CD4-positive, alpha-beta T cell treated with Interleukin-15 for 4 hours (primary cell): ENCODE measurements around the gene STYX.
"Not testable (repeated sequence)": the region's sequence is repeated elsewhere in the genome, so short reads cannot be mapped to it uniquely, and the experiment has no call there.

ENCODE experiments used
- DNase-seq: peaks from one replicate; pipeline ENCODE4 v3.0.0-alpha.2; 2020; ENCODE audit warnings: low spot score

Gene STYX

GRCh38 chr14:52727509-52727908, 2.5 kb upstream of the STYX start:
- not testable (repeated sequence) for DNase-seq

- DNase-seq = not testable (repeated sequence)
Measured at GRCh38 chr14:52729035-52729434, 931 bp upstream of the STYX start.

- DNase-seq = no peak
Measured at GRCh38 chr14:52729585-52729924, 411 bp upstream of the STYX start.

GRCh38 chr14:52730709-52731111, 744 bp downstream of the STYX start:
- no peak for DNase-seq

DNA sequence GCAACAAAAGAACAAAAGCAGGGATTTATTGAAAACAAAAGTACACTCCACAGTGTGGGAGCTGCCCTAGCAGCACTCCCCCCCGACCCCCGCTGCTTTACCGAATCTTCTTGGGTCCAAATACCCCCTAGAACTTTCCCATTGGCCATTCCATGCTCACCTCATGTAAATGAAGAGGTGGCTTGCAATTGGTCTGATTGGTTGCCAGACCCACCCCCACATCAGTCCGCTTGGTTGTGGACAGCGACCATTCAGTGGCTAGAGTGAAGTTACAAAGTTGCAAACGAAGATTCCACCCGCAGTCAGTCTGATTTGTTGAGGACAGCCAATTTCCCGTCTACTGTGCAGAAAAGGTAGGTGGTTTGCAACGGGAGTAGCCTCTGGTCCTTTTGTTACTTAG, 3.9 kb downstream of the STYX start:
- DNase-seq = no peak

- DNase-seq = peak; percentile 16
Measured at GRCh38 chr14:52735921-52736489, 6.0 kb downstream of the STYX start.

GRCh38 chr14:52738409-52738808, 8.4 kb downstream of the STYX start:
- no peak for DNase-seq

DNA sequence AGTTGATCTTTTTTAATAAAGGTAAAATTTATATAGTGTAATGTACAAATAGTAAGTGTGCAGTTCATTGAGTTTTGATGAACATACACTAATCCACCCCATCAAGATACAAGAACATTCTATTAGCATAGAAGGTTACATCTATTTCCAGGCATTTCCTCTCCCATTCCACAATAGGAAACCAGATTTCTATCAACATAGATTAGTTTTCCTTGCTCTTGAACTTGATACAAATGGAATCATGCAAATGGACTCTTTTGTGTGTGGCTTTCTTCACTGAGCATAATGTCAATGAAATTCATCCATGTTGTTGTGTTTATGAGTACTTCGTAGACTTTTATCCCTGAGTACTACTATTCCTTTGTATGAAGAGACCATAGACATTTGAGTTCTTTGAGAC, 10.8 kb downstream of the STYX start:
- DNase-seq = no peak

GRCh38 chr14:52741865-52742264, 11.9 kb downstream of the STYX start:
- peak; percentile 56 for DNase-seq

- no peak for DNase-seq
Measured at GRCh38 chr14:52748647-52749292, 18.8 kb downstream of the STYX start.

DNA sequence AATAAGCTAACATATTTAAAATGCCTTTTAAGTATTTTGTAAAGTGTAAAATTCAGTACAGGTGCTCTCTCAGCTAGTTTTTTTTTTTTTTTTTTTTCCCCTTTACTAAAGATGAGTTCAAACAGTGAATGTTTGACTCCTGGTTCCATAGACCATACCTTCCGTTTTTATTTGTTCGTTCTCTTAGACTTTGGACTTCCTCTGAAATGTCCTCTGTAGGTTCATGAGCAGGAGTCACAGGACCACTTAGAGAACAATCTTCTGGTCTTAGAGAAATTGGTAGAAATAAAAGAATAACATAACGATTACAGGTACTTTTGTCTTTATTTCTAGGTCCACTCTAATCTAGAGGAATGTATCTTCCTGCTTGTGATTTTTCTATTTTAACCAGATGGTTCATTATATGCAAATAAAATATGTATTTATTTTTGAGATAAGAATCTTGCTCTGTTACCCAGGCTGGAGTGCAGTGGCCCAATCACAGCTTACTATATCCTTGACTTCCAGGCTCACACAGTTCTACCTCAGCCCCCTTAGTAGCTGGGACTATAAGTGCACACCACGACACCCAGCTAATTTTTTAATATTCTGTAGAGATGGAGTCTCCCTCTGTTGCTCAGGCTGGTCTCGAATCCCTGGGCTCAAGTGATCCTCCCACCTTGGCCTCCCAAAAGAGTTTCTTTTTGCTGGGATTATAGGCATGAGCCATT, 25.8 kb downstream of the STYX start:
- DNase-seq = no peak

DNA sequence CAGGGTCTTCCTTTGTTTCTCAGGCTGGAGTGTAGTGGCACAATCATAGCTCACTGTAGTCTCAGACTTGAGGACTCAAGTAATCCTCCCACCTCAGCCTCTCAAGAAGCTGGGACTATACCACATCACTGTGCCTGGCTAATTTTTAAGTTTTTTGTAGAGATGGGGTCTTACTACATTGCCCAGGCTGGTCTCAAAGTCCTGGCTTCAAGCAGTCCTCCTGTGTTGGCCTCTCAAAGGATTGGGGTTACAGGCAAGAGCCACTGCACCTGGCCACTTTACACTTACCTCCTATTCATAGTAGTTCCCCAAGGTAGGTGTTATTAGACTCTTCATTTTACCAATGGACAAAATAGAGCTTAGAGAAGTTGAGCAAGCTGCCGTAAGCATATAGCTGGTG, 29.2 kb downstream of the STYX start:
- no peak for DNase-seq

DNA sequence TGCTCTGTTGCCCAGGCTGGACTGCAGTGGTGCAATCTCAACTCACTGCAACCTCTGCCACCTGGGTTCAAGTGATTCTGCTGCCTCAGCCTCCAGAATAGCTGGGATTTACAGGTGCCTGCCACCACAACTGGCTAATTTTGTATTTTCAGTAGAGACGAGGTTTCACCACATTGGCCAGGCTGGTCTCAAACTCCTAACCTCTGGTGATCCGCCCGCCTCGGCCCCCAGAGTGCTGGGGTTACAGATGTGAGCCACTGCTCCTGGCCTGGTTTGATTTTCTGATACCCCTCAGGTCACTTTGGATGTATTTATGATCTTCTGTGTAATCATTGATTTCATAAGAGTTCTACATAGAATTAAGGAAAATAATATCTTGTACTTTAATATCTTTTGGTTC, 33.0 kb downstream of the STYX start:
- DNase-seq = not testable (repeated sequence)

DNA sequence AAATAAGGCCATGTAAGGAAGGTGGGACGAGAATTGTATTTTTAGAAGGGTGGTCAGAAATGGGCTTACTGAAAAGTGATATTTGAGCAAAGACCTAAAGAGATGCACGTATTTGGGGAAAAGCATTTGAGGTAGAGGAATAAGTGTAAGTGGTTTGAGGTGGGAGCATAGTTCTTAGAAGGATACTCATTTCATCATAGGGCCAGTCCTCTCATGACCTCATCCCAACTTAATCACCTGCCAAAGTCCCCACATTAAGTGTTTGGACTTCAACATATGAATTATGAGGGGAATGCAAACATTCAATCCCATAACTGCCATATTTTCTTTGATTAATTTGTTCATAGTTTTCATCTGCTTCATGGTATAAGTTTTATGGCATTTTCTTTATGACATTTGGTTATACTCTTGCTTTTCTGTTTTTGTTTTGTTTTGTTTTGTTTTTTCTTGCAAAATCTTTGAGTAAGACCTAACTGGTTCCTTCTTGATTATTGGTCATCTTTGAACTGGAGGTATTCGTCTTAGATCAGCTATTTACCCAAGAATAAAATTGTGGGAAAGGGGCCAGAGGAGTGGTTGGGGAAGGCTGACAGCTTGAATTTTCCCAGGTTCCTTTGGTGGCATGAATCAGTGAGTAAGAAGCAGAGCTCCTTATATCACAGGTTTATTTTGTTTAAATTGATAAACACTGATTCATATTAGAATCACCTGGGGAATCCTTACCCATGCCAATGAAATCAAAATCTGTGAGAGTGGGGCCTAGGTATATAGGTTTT, 37.3 kb downstream of the STYX start:
- DNase-seq = no peak

DNA sequence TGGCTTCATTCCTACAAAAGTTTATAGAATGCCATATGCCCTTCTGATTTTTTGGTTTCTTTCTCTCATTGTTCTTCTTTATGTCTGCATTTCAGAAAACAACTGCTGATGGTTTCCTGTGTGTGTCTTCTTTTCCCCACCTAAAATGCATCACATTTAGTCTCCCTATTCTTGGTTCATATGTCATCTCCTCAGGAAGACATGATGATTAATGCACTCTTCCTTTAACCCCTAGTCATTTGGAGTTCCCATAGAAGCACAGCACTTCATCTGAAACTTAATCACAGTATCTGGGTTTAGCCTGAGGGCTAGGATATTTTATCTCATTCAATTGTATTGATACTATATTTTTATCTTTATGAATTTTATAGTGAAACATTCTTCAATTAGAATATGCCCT, 39.9 kb downstream of the STYX start:
- no peak for DNase-seq

GRCh38 chr14:52776816-52777215, 46.9 kb downstream of the STYX start:
- DNase-seq = no peak

GRCh38 chr14:52778702-52779101, 48.7 kb downstream of the STYX start:
- no peak for DNase-seq

DNA sequence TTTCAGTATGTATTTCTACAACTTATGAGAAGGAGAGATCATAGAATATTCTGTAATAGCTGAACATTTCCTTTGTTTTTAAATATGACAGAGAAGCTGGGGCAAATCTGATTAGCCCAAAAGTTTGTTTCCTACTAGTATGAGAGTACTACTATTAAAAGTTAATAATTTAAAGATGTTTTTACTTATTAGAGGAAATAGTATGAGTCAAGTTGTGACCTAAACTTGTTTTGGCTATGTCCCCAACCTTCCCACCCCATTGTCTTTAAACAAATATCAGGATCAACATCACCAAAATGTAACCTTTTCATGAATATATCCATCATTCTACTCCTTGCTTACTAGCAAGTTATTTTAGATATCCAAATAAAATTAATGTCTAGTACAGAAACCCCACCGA, 50.9 kb downstream of the STYX start:
- no peak for DNase-seq

- DNase-seq = no peak
Measured at GRCh38 chr14:52781629-52782028, 51.7 kb downstream of the STYX start.

- no peak for DNase-seq
Measured at GRCh38 chr14:52783206-52783605, 53.2 kb downstream of the STYX start.

- no peak for DNase-seq
Measured at GRCh38 chr14:52786887-52787286, 56.9 kb downstream of the STYX start.

DNA sequence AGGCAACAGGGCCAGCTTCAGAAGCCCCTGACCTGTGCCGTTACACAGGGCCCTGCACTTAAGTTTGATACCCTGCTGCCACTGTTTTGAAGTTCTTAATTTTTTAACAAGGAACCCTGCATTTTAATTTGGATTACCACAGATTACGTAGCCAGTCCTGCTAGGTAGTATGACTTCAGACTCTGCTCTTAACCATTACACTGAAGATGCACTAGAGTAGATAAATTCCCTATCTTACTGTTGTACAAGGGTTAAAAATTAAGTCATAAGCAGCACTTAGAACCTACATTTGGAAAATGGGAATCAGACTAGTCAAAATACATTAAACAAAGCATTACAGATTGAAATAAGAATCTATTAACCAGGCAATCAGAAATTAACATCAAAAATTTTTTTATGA, 59.2 kb downstream of the STYX start:
- no peak for DNase-seq
